CD4-positive, CD25-positive, alpha-beta regulatory T cell (primary cell): ENCODE measurements around the gene DNASE1L3. TPM values are rescaled to one million over a fixed set of nuclear protein-coding genes. Genes with fewer than 3 reads are reported as not detected.

Source experiments
- ATAC-seq, 2 donors: fragments of 150-1000 bp; cut with Tn5 transposase; one replicate each; pipeline ENCODE4 v1.10.0; 2021; ENCODE audit warnings: low read depth in 2 of 2, moderate number of reproducible peaks in 2 of 2, moderate library complexity in 1 of 2
- DNase-seq, 3 donors: peaks; one replicate each; pipeline versions ENCODE4 v3.0.0 to v3.0.0-alpha.2; 2012 to 2022; ENCODE audit warnings: mixed read lengths in 1 of 3
- H3K27ac ChIP-seq: one replicate; pipeline ENCODE4 v1.7.0; 2013; ENCODE audit warnings: mild to moderate bottlenecking, low read length; ENCODE audit not compliant: insufficient read depth, poor library complexity, severe bottlenecking
- H3K27me3 ChIP-seq: one replicate; pipeline ENCODE4 v1.7.0; 2013; ENCODE audit warnings: low read length; ENCODE audit not compliant: control insufficient read depth, insufficient read depth
- H3K36me3 ChIP-seq: one replicate; pipeline ENCODE4 v1.7.0; 2013; ENCODE audit warnings: mild to moderate bottlenecking, low read length, moderate library complexity; ENCODE audit not compliant: control insufficient read depth, insufficient read depth
- H3K4me1 ChIP-seq: 2 replicates; pipeline ENCODE4 v1.7.0; 2013; ENCODE audit warnings: mild to moderate bottlenecking, low read length; ENCODE audit not compliant: insufficient read depth, control insufficient read depth, poor library complexity, severe bottlenecking
- H3K4me3 ChIP-seq: one replicate; pipeline ENCODE4 v1.7.0; 2013; ENCODE audit warnings: low read depth, mild to moderate bottlenecking, low read length, moderate library complexity
- H3K9me3 ChIP-seq, 2 experiments: 1 replicate in 1 of 2; 2 replicates in 1 of 2; pipeline ENCODE4 v1.7.0; 2013; ENCODE audit warnings: low read length in 2 of 2, mild to moderate bottlenecking in 1 of 2, moderate library complexity in 1 of 2; ENCODE audit not compliant: control insufficient read depth in 2 of 2
- H3K27ac Mint-ChIP-seq, 3 donors: one replicate each; pipeline ENCODE4 v1.8.0; 2020 to 2022; ENCODE audit warnings: mild to moderate bottlenecking in 3 of 3, mixed read lengths in 3 of 3, moderate library complexity in 2 of 3
- H3K27me3 Mint-ChIP-seq: one replicate; pipeline ENCODE4 v1.8.0; 2022; ENCODE audit warnings: mild to moderate bottlenecking, mixed read lengths
- H3K36me3 Mint-ChIP-seq: one replicate; pipeline ENCODE4 v1.8.0; 2020; ENCODE audit warnings: mixed read lengths
- H3K4me1 Mint-ChIP-seq, 4 donors: one replicate each; pipeline ENCODE4 v1.8.0; 2020 to 2022; ENCODE audit warnings: mixed read lengths in 4 of 4, mild to moderate bottlenecking in 1 of 4
- H3K4me3 Mint-ChIP-seq, 4 donors: one replicate each; pipeline ENCODE4 v1.8.0; 2020 to 2022; ENCODE audit warnings: mild to moderate bottlenecking in 4 of 4, mixed read lengths in 4 of 4, moderate library complexity in 3 of 4
- H3K9me3 Mint-ChIP-seq, 7 donors: one replicate each; pipeline ENCODE4 v1.8.0; 2020 to 2022; ENCODE audit warnings: mixed read lengths in 7 of 7, mild to moderate bottlenecking in 3 of 7, moderate library complexity in 2 of 7
- polyA plus RNA-seq, 4 donors: library from polyadenylated mRNA; unstranded; fragments of 300-500 nt; fragmentation: Illumina TruSeq; gene quantifications; one replicate each; pipeline ENCODE4 v1.2.3, GENCODE V29; 2021
- total RNA-seq: library from RNA; stranded (reverse); gene quantifications from one replicate; pipeline ENCODE4 v1.2.3, GENCODE V29; 2022

Gene DNASE1L3
- total and polyA plus RNA-seq, 5 donors from 2014 or later = 0.14 TPM; not detected in 4

DNA sequence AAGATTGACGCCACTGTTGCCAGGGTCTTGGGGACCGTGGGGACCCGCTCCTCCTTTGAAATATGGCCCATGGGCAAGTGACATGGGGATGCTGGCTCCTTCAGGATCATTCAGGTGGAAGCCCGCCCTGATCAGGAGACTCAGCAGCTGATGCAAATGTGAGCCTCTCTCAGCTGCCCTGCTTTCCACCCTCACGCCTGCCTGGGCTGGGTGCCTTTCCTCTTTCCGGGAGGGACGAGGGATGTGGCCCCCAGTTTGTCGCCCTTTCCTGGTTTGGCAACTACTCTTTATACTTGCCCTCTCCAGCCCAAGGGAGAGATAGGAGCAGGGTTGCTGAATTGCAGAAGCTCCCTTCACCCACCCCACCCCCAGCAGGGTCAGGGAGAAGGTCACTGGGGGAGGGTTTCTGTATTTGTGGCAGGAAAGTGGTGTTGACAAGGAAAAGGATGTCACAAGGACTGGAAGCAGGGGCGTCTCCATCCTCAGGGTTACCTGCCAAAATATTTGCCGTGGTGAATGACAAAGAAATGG is 21.8 kb downstream of the DNASE1L3 start:
- no peaks in the 10 kb centered on the region for H3K36me3 Mint-ChIP-seq
- no peaks in the 10 kb centered on the region for H3K9me3 ChIP-seq
- no peak for ATAC-seq
- peaks cover 3% of the 10 kb centered on the region for H3K4me1 ChIP-seq
- H3K36me3 ChIP-seq = no peaks in the 10 kb centered on the region
- H3K27me3 ChIP-seq = no peaks in the 10 kb centered on the region
- no peak overlapping the region for H3K27ac ChIP-seq
- H3K4me1 Mint-ChIP-seq = peaks cover 0 to 4% (median under 1%) of the 10 kb centered on the region in 4 donors
- no peak overlapping the region for H3K4me3 ChIP-seq
- no peaks in the 10 kb centered on the region for H3K27me3 Mint-ChIP-seq
- H3K9me3 Mint-ChIP-seq = no peaks in the 10 kb centered on the region
- no peak for DNase-seq
- H3K27ac Mint-ChIP-seq = no peak overlapping the region
- no peak overlapping the region for H3K4me3 Mint-ChIP-seq

DNA sequence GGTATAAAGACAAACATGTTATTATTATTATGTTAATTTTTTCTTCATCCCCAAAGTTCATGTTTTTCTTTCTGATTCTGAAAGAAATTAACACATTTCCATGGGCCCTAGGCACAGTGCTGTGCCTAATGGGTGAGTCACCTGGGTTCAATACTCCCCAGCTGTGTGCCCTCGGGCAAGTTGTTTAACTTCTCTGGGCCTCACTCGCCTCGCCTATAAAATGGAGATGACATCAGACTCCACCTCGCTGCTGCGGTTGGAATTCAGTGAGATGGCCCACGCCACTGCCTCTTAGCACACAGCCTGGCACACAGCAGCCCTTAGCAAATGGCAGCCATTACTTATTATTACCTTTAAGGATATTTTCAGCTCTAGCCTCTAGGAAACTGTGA is 22.6 kb downstream of the DNASE1L3 start:
- no peaks in the 10 kb centered on the region for H3K27me3 ChIP-seq
- H3K4me1 Mint-ChIP-seq = peaks cover 0 to 4% (median under 1%) of the 10 kb centered on the region in 4 donors
- H3K27me3 Mint-ChIP-seq = no peaks in the 10 kb centered on the region
- no peak overlapping the region for H3K4me3 ChIP-seq
- no peaks in the 10 kb centered on the region for H3K36me3 ChIP-seq
- peaks cover 3% of the 10 kb centered on the region for H3K4me1 ChIP-seq
- no peaks in the 10 kb centered on the region for H3K9me3 Mint-ChIP-seq
- H3K27ac ChIP-seq = no peak overlapping the region
- ATAC-seq (no peak), DNase-seq (no peak)
- H3K36me3 Mint-ChIP-seq = no peaks in the 10 kb centered on the region
- H3K4me3 Mint-ChIP-seq = no peak overlapping the region
- H3K27ac Mint-ChIP-seq = no peak overlapping the region
- no peaks in the 10 kb centered on the region for H3K9me3 ChIP-seq

DNA sequence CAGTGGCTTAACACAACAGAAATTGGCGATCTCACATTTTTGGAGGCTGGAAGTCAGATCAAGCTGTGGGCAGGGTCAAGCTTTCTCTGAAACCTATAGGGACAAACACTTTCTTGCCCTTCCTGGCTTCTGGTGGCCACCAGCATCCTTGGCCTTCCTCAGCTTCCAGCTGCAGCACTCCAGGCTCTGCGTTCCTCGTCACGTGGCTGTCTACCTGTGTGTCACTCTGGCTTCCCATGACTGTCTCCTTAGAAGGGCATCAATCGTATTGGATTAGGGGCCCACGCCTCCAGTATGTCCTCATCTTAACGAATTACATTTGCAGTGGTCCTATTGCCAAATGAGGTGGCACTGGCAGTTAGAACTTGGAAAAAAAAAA is 25.8 kb downstream of the DNASE1L3 start:
- H3K36me3 ChIP-seq = no peaks in the 10 kb centered on the region
- ATAC-seq = no peak
- DNase-seq = no peak
- H3K27me3 Mint-ChIP-seq = peaks cover 4% of the 10 kb centered on the region
- H3K27me3 ChIP-seq = no peaks in the 10 kb centered on the region
- H3K4me3 Mint-ChIP-seq = no peak overlapping the region
- no peaks in the 10 kb centered on the region for H3K9me3 ChIP-seq
- H3K4me3 ChIP-seq = no peak overlapping the region
- H3K4me1 ChIP-seq = peaks cover 3% of the 10 kb centered on the region
- no peak overlapping the region for H3K27ac ChIP-seq
- H3K9me3 Mint-ChIP-seq = no peaks in the 10 kb centered on the region
- H3K4me1 Mint-ChIP-seq = peaks cover 0 to 4% (median under 1%) of the 10 kb centered on the region in 4 donors
- no peak overlapping the region for H3K27ac Mint-ChIP-seq
- no peaks in the 10 kb centered on the region for H3K36me3 Mint-ChIP-seq

DNA sequence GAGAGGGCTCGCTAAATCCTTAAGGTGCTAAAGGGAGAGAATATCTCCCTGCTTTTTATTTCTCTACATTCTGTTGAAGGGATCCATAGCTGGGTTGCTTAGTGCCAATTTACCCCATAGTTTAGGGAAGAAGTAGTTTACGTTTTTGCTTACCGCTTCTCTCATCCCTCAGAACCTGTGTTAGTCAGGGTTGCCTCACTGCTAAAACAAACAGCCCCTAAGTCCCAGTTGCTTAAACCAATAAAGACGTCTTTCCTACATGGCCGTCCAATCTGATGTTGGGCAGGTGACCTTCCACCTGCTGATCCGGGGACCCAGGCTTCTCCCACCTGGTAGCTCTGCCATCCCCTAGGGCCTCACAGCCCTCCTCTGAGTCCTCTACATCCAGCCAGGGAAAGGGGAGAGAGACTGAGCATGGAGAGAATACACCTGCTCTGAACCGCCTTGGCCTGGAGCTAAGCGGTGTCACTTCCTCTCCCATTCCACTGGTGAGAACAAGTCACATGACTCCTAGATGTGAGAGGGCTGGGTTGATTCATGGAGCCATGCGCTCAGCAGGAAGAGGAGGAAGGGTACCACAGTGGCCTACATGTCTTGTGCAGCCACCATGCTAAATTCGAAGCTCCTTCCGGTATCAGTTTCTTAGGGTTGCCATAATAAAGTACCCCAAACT is 26.3 kb downstream of the DNASE1L3 start:
- Mint-ChIP-seq H3K9me3 (no peaks in the 10 kb centered on the region), H3K27me3 (peaks cover 4% of the 10 kb centered on the region), H3K4me3 (no peak overlapping the region), H3K27ac (no peak overlapping the region), H3K4me1 (peaks cover 0 to 4% (median under 1%) of the 10 kb centered on the region in 4 donors), H3K36me3 (no peaks in the 10 kb centered on the region)
- no peaks in the 10 kb centered on the region for H3K27me3 ChIP-seq
- ATAC-seq (no peak), DNase-seq (no peak)
- H3K4me1 ChIP-seq = peaks cover 3% of the 10 kb centered on the region
- H3K27ac ChIP-seq = no peak overlapping the region
- H3K4me3 ChIP-seq = no peak overlapping the region
- no peaks in the 10 kb centered on the region for H3K36me3 ChIP-seq
- H3K9me3 ChIP-seq = no peaks in the 10 kb centered on the region

DNA sequence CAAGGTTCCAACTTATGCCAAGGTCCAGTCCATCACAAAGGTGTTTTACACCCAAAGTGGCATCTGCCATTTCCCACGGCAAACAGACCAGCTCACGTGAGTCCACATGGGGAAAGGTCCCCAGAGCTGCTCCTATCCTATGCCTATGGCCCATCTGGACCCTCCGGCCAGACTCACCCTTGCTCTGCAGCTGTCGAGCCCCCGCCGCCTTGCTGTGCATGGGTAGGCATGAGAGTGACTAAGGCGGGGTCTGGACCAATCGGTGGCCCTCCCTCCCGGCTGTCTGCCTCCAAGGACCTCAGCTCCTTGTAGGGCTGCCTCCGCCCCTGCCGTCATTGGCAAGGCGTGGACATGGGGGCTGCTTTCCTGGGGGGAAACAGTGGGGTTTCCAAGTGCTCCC is 26.9 kb downstream of the DNASE1L3 start:
- no peak overlapping the region for H3K4me3 ChIP-seq
- H3K27ac Mint-ChIP-seq = no peak overlapping the region
- no peaks in the 10 kb centered on the region for H3K27me3 ChIP-seq
- no peaks in the 10 kb centered on the region for H3K36me3 Mint-ChIP-seq
- no peak overlapping the region for H3K27ac ChIP-seq
- no peaks in the 10 kb centered on the region for H3K9me3 Mint-ChIP-seq
- peaks cover 3% of the 10 kb centered on the region for H3K4me1 ChIP-seq
- H3K9me3 ChIP-seq = no peaks in the 10 kb centered on the region
- no peak overlapping the region for H3K4me3 Mint-ChIP-seq
- H3K4me1 Mint-ChIP-seq = peaks cover 0 to 4% (median 1%) of the 10 kb centered on the region in 4 donors
- H3K36me3 ChIP-seq = no peaks in the 10 kb centered on the region
- DNase-seq = no peak
- peaks cover 4% of the 10 kb centered on the region for H3K27me3 Mint-ChIP-seq
- no peak for ATAC-seq

DNA sequence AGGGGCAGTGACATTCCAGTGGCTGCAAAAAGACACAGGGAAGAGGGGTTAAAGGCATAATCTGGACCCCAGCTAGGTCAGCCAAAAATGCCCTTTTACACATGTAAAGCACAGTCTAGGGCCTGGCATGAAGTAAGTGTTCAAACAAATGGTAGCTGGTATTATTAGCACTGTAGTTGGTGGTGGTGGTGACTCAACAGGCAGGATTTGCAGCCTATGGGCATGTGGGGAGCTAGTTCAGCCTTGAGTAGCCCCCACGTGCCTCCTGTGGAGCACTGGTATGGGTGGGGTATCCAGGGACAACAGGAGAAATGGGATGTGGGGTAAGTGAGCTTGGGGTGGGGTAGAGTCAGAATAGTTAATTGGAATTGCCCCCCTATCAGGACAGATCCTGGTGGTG is 27.6 kb downstream of the DNASE1L3 start:
- Mint-ChIP-seq H3K9me3 (no peaks in the 10 kb centered on the region), H3K4me3 (no peak overlapping the region), H3K4me1 (peaks cover 0 to 11% (median 6%) of the 10 kb centered on the region in 4 donors), H3K36me3 (no peaks in the 10 kb centered on the region), H3K27ac (no peak overlapping the region), H3K27me3 (peaks cover 4% of the 10 kb centered on the region)
- H3K27me3 ChIP-seq = no peaks in the 10 kb centered on the region
- H3K27ac ChIP-seq = no peak overlapping the region
- H3K4me1 ChIP-seq = peaks cover 5% of the 10 kb centered on the region
- no peaks in the 10 kb centered on the region for H3K9me3 ChIP-seq
- DNase-seq = no peak
- no peaks in the 10 kb centered on the region for H3K36me3 ChIP-seq
- no peak overlapping the region for H3K4me3 ChIP-seq
- ATAC-seq = no peak

DNA sequence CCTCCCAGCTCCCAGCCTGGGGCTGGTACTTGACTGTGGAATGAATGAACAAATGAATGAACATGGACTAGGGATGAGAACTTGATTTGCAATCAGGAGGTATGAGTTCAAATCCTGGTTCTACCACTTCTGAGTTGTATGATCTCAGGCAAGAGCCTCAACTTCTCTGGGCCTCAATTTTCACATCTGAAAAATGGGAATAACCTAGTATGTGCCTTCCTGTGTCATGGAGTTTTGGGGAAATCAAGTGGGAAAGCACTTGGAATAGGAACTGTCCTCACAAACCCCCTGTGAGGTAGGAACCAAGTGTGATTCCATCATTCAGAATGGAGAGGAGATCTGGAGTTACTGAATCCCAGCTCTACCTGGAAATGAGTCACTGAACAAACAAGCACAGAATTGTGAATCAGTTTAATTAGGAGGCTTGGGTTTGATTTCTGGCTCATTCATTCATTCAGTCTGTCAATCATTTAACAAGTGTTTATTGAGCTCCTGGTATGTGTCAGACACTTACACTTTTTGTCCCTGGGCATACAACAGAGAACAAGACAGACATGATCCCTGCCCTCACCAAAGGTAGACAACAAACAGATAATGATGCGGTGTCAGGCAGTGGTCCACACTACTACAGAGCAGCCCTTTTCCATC is 29.7 kb downstream of the DNASE1L3 start:
- H3K4me1 Mint-ChIP-seq = peaks cover 0 to 13% (median 6%) of the 10 kb centered on the region in 4 donors
- ATAC-seq = no peak
- H3K9me3 Mint-ChIP-seq = no peaks in the 10 kb centered on the region
- peaks cover 10% of the 10 kb centered on the region for H3K27me3 Mint-ChIP-seq
- H3K4me3 Mint-ChIP-seq = no peak overlapping the region
- Histone ChIP-seq H3K9me3 (no peaks in the 10 kb centered on the region), H3K4me3 (no peak overlapping the region), H3K4me1 (peaks cover 11% of the 10 kb centered on the region), H3K27me3 (no peaks in the 10 kb centered on the region), H3K27ac (no peak overlapping the region), H3K36me3 (no peaks in the 10 kb centered on the region)
- no peaks in the 10 kb centered on the region for H3K36me3 Mint-ChIP-seq
- no peak for DNase-seq
- no peak overlapping the region for H3K27ac Mint-ChIP-seq
